Iris pigment epithelial cell (primary cell): Measurements from ENCODE around the gene SLC8A1.

ENCODE experiments used
- DNase-seq: peaks from one replicate; pipeline ENCODE4 v3.0.0-alpha.2; 2011; ENCODE audit warnings: low read depth

Gene SLC8A1

DNA sequence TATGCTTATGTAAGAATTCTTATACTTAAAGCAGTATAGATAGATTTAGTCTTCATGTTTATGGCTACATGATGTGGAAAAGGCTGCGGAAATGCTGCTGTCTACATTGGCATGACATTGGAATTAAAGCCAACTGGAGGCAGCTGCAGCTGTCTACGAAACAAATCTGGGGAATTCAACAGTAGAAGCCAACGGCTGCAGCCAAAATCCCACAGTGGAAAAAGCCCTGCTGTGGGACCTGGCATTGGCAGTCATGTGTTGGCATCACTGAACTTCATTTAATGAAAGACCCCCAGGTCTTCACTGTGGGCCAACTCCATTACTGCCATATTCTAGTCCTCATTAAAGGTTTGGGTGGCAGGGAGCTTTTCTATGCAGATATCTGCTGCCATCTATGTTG lies 223.6 kb downstream of the SLC8A1 start:
- no peak for DNase-seq

DNA sequence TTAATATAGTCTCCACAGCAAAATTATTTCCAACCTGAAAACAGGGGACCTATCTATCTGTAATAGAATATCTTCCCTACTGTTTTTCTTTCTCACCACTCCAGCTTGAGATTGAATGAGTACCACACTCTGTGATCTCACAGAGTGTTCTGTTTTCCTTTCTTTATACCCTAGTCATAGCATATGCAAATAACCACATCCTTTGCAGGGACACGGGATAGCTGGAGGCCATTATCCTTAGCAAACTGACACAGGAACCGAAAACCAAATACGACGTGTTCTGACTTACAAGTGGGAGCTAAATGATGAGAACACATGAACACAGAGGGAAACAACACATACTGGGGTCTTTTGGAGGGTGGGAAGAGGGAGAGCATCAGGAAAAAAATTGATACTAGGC lies 224.7 kb downstream of the SLC8A1 start:
- DNase-seq, result no peak

DNA sequence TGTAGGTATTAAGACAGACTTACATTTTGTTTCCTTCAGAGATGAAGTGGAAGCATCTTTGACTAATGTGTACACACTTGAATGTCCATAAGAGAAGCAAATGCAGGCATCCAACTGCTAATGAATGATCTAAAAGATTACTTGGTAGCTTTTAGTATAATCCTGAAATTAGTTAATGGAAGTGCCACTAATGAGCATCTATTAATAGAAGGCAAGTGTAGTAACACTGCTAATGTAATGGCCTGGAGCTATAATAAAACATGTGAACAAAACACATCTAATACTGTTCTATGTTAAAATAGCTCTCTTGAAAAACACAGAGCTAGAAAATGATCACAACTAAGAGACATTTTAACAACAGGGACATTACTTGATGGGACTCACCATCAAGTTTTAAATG lies 225.3 kb downstream of the SLC8A1 start:
- DNase-seq, result no peak

DNA sequence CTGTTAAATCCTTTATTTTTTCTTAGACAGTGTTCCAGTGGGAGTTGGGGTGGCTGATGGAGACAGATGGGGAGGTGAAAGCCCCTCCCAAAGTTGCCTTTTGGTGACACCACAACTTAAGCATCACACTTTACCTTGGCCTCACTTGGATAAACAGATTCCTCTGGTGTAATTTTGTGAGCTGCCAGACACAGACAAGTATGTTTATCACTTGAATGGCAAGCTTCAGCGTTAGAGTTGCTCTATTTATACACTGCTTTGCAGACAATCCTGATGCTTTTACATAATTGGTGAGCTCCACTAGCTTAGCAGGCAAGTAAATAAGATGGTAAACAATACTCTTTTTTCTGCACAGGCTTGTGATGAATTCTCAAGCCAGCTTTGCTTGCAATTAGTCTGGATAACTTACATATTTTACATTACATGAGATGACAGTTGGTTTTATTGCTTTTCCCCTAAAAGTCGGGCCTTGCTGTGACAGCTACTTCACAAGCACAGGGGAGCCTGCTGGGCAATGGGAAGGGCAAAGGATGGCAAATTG lies 226.2 kb downstream of the SLC8A1 start:
- DNase-seq, result no peak

DNA sequence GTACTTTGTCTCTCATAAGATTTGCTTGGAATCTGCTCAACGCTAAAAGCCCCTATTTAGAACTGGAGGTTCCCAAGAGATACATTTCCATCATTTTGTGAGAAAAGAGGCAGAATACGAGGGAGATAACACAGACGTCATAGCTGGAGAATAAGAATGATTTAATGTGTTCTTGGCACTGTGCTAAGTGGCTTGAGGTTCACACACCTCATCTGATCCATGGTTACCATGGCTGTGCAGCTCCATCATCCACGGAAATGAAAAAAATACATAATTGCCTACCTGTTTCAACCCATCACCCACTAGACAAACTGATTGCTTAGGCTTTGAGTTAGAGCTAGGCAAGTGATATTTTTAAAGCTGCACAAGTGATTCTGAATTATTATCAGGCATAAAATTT lies 227.6 kb downstream of the SLC8A1 start:
- no peak for DNase-seq

DNA sequence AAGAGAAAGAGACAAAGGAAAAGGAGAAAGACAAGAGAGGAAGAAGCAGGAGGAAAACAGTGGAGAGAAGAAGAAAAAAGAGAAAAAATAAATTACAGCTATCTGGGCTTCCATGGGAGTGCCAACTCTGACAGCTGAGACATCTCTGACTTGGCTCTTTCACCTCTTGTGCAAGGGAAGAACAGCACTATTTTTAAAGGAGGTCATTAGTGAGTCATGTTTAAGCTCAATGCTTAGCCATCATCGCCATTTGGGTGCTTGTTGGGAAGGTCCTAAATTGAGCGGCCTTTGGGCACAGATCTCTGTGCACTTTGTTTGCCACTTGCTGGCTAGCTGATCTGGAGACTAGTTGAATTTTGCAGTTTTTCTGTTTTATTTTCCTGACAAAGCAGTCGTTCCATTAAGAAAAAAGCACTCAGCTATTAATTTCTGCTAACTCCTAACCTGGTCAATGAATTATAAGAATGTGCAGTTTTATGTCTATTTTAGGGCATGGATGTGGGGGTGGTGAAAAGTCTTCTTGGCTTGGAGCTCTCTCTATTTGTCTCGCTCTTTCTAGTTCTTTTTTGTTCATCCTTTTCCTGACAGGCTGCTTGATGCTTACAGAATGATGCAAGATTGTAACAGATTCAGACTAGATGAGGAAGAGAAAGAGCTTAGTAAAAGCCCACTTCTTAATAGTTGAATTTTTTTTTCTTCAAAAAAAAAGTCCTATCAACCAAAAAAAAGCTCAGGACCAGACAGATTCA lies 231.5 kb downstream of the SLC8A1 start:
- DNase-seq, result no peak

DNA sequence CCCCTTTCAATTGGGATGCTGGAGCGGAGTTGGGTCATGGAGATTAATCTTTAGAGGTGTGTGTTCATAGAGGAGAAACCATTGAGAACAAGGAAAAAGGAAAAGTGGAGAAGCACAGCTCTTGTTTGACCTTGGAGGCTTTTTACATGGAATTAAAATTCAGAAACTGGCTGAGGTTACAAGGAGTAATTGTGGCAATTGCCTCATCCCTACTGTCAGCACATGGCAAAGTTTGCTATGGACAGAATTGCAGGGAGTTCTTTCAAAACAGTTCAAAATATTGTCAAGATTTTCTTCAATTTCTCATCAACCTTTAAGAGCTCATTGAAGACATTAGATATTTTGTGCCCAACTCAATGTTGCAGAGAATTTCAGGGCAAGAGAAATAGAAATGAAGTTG lies 232.7 kb downstream of the SLC8A1 start:
- no peak for DNase-seq

DNA sequence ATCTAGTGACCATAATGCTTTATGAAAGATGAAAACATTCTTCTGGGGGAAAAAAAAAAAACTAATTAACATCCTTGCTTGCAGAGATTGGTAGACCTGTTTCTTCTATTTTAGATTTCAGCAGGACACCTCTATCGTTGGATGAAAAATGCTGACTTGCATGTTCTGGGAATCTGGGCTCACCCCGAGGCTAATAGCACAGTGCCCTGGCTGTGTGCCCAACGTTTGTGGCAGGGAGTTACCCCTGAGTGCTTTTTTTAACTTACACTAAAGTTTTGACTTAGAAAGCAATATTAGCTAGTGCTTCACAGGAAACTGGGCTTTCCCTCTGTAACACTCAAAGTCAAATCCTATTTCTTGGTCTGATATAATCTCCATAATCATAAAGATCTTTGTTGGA lies 233.2 kb downstream of the SLC8A1 start:
- no peak for DNase-seq

DNA sequence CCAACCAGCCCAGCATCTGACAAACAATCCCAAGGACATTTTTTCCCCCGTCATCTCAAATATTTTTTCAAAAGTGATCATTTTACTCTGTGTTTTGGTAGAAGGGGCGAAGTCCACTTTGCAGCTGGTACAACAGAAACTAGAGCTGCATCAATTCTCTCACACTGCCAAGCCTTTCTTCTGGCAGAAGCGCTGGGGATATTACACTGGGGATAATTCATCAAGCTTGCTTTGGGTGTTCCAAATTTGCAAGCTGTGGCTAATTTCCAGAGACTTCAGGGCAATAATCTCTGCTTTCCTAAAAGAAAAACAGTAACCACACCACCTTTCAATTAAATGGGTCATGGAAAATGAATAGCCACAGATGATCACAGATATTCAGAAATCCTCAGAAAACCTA lies 238.3 kb downstream of the SLC8A1 start:
- no peak for DNase-seq

DNA sequence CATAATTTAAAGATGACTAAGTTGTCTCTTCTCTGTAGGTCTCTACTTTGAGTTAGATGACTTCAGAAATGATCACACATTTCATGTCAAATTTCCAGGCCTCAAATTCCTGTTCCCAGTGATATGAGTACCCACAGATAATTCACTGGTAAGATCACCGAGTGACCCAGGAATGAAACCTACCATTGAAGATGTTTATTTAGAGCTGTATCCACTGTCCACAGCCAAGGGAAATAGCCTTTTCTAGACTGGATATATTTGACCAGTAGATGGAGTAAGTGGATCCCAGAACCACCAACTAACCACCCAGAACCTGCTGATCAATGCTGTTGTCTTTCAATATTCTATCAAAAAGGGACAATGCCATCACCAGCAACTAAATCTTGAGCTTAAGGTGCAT lies 238.8 kb downstream of the SLC8A1 start:
- DNase-seq, result peak; percentile 32

DNA sequence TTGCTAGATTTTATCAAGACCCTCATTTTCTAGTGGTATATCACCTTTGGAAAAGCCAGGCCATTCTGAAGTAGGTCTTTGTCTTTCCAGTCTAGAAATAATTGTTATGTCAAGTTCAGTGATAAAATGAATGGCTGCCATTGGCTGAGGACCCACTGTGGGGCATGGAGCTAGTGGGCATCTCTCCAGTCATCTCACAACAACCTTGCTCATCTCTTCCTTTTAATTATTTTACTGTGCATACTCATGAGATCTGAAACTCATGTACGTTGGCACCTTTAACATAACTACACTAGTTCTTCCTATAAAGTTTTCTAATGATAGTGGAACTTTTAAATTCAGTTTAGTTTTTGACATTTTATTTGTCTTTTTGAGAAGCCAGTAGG lies 240.9 kb downstream of the SLC8A1 start:
- DNase-seq, result no peak

DNA sequence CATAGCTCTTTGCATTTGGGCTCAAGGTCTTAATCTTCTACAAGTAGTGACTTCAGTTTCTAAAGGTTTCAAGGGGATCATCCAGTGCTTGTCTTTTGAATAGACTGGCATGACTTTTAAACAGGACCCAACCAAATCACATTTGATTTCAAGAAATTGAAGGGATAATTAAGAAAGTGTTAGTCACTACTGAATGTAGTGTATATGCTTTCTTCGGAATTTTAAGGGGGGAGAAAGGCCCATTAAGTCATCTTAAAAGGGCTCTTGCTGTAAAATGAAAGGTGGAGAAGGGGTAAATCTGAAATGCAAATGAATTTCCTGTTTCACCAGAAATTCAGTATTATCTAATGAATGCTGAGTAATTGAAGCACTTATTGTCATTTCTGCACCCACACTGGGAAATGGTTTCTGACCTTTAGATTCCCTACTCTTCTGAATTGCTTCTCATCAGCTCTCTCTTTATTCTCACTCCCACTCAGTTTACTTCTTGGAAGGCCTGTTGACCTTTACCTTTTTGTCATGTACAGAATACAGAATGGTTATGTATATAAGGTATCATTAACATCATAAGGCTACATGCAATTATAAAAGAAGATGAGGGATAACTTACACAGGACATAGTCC lies 241.4 kb downstream of the SLC8A1 start:
- DNase-seq, result no peak

DNA sequence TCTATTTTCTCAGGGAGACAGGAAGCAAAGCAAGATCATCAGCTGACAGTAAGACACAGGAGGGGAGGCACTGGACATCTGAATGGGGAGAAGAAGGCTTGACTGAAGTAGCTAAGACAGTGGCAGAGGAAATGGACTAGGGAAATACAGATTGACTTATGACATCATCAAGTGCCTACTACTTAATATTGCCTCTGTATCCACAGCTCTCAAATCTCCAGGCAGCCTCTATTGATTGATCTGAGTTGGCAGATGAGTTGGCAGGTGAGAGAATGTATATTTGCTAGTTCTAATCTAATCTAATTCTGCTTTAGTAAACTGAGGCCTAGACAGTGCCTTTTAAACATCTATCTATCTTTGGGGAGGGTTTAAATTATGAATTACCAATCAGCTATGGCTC lies 242.1 kb downstream of the SLC8A1 start:
- DNase-seq, result no peak

DNA sequence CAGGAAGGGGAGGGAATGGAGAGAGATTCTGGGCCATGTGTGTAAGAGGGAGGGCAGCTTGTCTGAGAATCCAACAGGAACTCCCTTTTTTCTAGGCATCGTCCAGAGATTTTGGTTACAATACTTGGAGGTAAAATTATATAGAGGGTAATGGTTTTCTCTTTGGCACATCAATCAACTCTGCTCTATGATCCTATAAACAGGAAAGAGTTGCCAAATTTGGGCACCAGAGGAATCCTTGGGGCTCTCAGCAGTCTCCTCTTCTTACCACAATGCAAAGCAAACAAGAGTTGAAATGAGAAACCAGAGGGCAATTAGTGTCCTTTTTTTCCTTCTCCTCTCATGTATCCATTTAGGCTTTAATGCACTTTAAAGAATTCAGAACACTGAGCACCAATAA lies 243.4 kb downstream of the SLC8A1 start:
- DNase-seq, result no peak

DNA sequence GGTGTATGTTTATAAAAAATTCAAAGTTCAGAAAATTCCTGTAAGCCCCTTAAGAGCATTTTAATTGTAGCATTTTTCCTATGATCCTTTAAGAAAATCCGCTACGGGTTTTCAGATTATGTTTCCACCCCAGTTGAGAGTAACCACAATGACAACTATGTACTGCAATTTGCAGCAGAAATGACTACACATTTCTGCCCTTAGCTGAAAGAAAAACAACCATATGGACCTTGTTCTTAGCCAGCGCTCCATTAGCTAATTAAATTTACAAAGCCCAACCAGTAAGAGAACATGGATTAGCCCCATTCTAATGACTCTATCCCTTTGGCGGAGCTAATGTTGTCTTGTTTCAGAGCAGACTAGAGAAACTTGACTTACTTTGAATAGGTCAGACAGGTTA lies 247.6 kb downstream of the SLC8A1 start:
- peak; percentile 35 for DNase-seq

DNA sequence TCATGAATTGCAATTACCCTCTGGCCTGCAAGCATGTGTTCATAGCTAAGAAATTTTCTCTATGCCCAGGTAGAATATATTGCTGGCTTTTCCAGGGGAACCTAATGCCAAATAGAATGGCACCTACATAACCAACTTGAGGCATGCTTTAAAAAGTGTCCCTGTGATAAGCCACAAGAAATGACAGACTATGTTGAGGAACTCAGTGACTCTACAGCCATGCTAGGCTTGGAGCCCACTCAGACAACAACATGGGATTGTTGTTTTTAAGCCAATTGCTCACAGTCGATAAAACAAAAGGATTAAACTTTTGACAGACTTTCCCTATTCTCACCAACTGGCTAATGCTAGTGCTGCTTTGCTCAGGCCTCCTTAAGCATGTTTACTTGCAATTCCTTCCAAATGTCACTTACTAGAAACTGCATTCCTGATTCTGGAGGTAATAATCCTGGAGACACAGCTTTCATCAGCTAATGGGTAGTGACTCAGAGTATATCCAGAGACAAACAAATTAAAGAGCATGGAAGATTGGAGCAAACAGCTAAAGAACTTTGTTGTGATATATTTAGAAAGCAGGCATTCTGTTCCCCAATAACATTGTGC lies 249.0 kb downstream of the SLC8A1 start:
- DNase-seq, result peak; percentile 9

DNA sequence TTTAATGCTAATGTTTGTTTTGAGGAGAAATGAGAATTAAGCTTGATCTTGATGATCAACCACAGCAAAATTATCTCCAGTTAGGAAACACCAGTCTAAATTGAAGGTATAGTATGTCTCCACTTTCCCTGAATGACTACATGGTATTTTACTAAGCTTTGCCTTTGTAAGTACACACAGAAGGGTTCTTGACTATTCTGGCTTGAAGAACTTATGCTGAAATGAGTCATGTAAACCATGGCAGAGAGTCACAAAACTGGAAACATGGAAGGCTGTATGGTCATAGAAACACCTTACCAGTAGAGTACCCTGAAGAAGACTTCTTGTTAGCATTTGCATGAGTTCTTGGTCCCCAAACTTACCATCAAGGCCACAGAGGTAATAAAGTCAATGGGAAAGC lies 250.5 kb downstream of the SLC8A1 start:
- peak; percentile 8 for DNase-seq

DNA sequence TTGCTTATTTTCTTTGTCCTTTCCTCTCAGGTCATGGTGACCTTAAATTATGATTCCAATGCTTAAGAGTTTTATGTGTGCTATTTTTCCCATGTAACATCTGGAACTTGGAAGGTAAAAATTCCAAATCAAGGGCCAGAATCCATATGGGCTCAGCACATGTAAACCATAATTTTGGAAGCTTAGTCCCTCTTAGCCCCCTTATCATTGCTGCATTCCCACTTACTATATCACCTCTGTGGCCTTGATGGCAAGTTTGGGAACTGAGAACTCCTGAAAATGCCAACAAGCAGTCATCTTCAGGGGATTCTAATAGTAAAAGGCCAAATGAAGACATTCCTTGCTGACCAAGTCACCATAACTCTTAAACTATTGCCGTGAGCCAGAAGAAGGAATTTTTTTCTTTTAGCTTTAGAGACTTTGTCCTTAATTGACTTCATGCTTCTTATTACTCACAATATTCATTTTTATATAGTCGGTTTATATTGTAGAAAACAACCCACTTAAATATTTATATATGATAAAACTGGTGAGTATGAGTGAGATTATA lies 251.4 kb downstream of the SLC8A1 start:
- DNase-seq, result no peak

DNA sequence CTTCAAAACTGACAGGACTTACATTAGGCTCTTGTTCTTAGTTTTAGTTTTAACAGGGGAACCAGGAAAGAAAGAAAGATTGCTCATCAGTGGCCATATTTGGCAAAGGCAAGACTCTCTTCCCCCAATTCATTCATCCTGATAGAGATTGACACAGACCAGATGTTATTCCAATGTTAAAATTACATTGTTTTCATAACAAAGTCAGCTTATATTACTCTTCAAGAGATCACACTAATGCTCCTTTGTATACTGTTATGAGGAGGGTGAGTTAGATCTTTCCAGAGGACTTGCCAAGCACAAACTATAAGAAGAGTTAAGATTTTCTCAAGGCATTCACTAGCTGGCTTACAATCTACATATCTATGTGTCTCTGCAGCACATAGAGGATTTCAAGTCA lies 252.1 kb downstream of the SLC8A1 start:
- no peak for DNase-seq

DNA sequence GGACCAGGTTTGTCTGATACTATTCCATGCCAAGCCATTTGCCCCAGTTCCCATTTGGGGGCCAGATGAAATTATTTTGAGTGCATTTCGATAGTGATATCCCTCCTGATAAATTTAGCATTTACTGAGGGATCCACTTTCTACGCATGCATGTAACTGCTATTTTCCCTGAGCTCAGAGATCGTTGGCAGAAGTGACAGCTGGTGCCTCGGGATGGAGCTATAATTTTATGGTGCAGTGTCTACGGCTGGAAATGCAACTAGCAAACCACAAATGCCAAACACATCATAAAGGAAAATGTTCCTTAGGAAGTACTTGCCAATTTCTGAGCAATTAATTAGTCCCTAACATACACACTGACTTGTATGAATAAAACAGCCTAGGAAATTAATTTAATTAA lies 254.8 kb downstream of the SLC8A1 start:
- DNase-seq, result no peak

DNA sequence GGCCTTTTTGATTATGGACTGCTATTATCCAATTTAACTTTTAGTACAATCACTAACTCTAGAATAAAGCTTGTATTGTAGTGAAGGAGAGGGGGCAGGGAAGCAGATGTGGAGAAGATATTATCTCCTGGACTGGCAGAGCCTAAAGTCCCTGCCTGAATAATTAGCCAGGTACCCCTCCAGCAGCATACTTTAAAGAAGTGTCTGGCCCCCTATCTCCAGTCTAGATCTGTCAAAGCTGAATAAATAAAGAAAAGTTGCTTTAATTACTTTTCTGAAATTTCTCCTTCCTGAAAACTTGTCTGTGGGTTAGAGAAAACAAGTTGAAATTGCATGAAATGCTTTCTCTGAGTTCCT lies 258.2 kb downstream of the SLC8A1 start:
- DNase-seq, result no peak

DNA sequence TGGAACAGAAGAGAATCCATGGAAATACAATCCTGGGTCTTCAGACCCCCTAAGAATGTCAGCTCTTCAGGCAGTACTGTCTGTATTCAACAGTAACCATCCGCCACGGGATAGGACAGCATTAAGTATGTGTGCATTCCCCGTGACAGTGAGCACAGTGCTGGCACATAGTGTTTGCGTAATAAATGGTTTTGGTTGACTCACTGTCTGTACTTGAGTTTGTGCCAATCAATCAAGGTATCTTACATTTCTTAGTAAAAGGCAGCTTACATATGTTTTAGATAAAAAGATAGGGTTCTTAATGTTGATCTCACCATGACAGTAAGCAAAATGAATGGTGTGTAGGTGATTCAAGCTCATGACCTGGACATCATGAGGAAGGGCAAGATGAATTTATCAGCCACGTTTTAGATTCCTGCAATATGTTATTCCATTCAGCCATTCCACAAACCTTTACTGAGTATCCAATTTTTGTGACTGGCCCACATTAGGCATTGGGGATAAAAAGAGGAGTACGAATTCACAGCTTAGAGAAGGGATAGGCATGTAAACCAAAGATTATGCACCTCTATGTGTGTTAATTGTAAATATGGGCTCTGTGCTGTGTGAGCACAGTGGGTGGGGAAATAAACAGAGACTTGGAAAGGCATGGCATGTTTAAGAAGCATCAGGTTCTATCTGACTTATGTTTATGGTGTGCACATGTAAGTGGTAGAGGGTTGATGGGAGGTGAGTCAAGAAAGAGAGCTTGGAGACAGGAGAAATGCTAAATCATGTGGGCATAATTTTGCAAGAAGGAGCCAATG lies 258.8 kb downstream of the SLC8A1 start:
- DNase-seq, result peak; percentile 17
